IPS DF 4.7 (cell line): ENCODE data around the gene JAM3.

Experiments
- DNase-seq: peaks from one replicate; pipeline ENCODE4 v3.0.0-alpha.2; 2013; ENCODE audit warnings: low spot score; ENCODE audit errors: extremely low read depth

Gene JAM3

GRCh38 chr11:134145715-134146114 lies 76.8 kb downstream of the JAM3 start:
- DNase-seq, result no peak

- DNase-seq, result no peak
These were observed 77.7 kb downstream of the JAM3 start for GRCh38 chr11:134146598-134146997.

DNA sequence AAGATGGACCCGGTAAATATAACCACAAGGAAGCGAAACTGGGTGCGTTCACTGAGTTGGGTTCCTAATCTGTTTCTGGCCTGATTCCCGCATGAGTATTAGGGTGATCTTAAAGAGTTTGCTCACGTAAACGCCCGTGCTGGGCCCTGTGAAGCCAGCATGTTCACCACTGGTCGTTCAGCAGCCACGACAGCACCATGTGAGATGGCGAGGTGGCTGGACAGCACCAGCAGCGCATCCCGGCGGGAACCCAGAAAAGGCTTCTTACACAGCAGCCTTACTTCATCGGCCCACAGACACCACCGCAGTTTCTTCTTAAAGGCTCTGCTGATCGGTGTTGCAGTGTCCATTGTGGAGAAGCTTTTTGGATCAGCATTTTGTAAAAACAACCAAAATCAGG lies 80.5 kb downstream of the JAM3 start:
- no peak for DNase-seq

GRCh38 chr11:134150195-134150903 lies 81.5 kb downstream of the JAM3 start:
- DNase-seq, result no peak

- no peak for DNase-seq
These were observed 82.3 kb downstream of the JAM3 start for GRCh38 chr11:134151083-134151747.

DNA sequence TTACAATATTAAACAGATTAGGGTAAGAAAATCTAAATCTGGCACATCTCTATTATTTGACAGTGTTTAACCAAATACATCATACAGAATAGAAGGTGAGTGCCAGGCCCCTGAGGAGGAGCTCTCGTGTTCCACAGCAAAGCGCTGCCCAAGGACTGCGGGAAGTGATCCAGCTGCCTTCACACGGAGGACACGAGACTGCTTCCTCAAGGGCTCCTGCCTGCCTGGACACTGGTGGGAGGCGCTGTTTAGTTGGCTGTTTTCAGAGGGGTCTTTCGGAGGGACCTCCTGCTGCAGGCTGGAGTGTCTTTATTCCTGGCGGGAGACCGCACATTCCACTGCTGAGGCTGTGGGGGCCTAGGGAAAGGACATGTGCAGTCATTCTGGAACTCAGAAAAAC lies 83.8 kb downstream of the JAM3 start:
- no peak for DNase-seq

DNA sequence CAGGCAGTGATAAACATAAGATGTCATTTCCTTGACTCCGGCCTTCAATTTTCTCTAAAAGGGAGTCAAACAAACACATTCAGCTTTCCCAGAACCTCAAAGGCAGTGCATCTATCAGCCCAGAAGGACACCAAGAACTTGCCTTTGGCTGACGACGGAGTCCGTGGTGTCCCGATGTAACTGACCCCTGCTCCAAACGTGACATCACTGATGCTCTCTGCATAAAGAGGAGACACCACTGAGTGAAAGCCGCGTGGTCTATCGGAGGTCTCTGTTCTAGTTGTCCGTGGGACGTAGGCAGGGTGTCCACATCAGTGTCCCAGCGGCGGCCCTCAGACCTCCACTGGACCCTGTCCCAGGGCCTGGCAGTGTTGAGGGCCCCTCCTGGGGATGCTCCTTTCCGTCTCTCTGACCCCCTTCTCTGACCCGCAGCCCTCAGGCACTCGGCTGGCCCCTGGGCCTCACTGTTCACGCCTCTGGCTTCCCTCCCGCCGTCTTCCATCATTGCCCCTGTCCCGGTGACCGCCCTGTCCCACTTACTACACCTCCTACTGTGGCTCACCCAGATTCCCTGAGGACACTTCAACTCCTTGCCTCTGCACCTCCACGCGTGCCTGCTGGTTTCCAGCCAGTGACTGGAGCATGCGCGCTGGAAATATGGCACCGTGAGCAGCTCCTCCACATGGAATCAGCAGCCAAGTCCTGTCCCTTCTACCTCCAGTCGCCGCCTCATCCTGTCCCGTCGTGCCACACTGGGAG lies 84.5 kb downstream of the JAM3 start:
- no peak for DNase-seq

DNA sequence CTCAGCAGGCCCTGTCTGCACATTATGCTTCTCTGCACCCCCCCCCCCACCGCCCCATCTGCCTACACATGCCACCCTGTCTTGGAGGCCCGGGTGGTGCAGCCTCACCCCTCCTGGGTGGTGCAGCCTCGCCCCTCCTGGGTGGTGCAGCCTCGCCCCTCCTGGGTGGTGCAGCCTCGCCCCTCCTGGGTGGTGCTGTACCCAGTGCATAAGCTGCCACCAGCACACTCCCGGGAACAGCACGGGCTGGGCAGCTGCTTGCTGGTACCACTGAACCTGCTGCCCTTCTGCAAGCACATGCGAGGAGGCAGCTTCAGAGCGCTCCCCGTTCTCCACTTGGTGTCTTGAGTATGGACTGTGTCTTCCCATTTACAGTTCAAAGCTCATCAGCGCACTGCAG lies 85.6 kb downstream of the JAM3 start:
- DNase-seq, result no peak

DNA sequence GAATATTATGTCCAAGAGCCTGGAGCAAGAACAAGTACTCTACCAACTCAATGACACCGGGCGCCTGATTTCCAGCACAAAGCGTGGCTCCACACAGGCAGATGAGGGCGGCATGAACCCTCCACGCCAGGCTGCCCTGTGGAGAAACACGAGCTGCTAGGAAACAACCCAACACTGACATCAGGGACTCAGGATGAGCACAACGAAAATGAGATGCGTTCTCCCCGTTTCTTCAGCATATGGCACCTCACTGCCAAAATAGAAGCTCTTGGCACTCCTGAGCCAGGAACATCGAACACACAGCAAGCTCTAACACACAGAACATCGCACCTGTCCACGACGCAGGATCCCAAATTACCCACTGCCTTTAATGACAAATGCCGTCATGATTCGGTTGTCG lies 86.6 kb downstream of the JAM3 start:
- DNase-seq, result no peak

- DNase-seq, result no peak
These were observed 87.3 kb downstream of the JAM3 start for GRCh38 chr11:134155946-134156865.

GRCh38 chr11:134157451-134157850 lies 88.6 kb downstream of the JAM3 start:
- no peak for DNase-seq

- no peak for DNase-seq
These were observed 89.2 kb downstream of the JAM3 start for GRCh38 chr11:134158023-134158422.

DNA sequence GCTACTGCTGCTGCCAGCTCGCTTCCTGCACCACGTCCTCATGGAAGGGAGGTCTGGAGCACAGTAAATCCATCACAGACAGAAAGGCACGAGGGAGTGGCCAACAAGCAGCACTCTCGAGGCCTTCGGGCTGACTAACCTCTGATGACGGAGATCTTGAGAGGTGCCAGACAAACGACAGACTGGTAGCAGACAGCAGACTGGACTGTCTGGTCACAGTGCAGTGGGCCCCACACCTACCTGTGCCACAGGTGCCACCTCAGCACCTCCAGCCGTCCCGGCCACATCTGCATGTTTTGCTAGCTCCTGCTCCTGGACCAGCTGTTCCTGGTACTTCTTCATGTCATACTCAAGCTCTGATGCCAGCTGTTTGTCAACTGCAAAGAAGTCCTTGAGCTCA lies 90.8 kb downstream of the JAM3 start:
- DNase-seq, result no peak

- DNase-seq, result peak; percentile 51
These were observed 95.9 kb downstream of the JAM3 start for GRCh38 chr11:134164490-134165370.

GRCh38 chr11:134170177-134170918 lies 101.5 kb downstream of the JAM3 start:
- no peak for DNase-seq

GRCh38 chr11:134170919-134171281 lies 102.0 kb downstream of the JAM3 start:
- no peak for DNase-seq

DNA sequence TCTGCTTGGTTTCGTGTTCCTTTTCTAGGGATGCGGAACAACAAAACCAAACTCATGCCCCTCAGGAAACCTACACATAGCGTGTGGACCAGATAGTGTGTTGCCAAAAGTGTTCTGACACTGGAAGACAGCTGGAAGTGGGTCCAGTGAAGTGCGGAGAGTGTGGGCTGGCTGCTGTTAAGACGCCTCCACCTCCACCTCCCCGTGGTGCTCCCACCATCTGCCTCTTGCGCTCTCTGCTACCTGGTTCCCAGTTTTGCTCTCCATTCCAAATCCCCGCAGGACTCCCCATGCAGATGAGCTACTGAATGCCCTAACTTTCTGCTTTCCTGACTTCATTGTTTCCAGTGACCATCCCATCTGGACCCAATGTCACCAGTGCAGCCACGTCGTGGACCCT lies 103.1 kb downstream of the JAM3 start:
- no peak for DNase-seq

- no peak for DNase-seq
These were observed 104.4 kb downstream of the JAM3 start for GRCh38 chr11:134173296-134173695.

DNA sequence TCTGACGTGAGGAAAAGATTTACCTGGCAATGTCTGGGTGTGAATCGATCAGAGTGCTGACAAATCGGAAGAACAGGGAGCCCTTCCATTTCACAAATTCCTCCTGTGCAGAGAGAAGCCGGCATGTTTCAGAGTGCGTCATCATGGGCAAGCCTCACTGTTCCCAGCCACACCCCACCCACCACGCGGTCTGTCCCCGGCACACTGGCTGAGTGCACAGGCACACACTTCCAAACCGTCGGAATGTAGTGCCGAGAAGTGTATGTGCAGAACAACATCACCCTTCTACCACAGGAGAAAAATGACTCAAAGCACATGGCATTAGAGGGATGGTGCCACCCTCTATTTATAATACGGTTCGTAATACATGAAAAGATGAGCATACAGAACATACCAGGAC lies 107.4 kb downstream of the JAM3 start:
- DNase-seq, result no peak
